ENCODE results near the gene C1orf159. TPM values are rescaled to one million over a fixed set of nuclear protein-coding genes. Genes with fewer than 3 reads are reported as not detected.
A peak's percentile ranks its signal among the peaks of the same experiment; 100 is the strongest.

The C1orf159 gene
- total and polyA plus RNA-seq, 2 experiments from 2014 or later, result 7.1 to 25.1 TPM

DNA sequence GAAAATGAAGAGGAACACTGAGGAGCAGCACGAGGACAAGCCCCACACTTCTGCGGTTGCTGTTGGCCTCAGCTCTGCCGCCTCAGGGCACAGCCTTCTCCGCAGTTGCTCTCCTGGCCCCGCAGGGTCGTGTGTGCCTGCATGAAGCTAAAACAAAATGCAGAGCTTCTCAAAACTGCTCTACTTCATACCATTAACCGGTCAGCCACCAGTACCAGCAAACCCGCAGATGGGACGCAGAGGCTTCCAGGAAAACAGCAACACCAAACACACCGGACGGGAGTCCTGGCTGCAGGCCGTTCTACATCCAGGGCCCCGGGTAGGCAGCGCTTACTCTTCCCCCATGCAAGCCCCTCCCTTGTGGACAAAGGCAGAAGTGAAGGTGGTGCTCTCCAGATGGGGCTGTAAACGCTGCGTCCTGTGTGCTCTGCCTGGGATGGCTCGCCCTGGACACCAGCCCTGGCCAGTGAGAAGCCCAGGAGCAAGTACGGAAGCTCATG is 7.1 kb upstream of the C1orf159 start:
- Histone ChIP-seq H3K9me2 (replicated peaks; ENCODE audit: insufficient read depth) (no peaks in the 10 kb centered on the region), H3K9me3 (ENCODE audit: low read depth) (no peaks in the 10 kb centered on the region), H3K79me2 (peaks cover 3% of the 10 kb centered on the region), H3K4me3 (no peak overlapping the region), H2AFZ (no peak overlapping the region), H3K4me1 (ENCODE audit: insufficient read depth) (peaks cover 43% of the 10 kb centered on the region), H3K27ac (no peak overlapping the region), H3K27me3 (no peaks in the 10 kb centered on the region), H4K20me1 (ENCODE audit: insufficient read depth, poor library complexity, severe bottlenecking) (no peaks in the 10 kb centered on the region), H3K36me3 (replicated peaks; ENCODE audit: insufficient read depth, low read depth) (no peaks in the 10 kb centered on the region), H3K4me2 (peak overlapping the region; percentile 44)
- peak; percentile 63 for DNase-seq (ENCODE audit: low spot score)
- TF ChIP-seq EZH2 (IDR thresholded peaks at IDR 0.05; ENCODE audit: borderline replicate concordance) (no peak), EZH2phosphoT487 (IDR thresholded peaks at IDR 0.05; ENCODE audit: low read depth, severe bottlenecking, unreplicated experiment) (no peak)
- TF ChIP-seq, protein P1, sequence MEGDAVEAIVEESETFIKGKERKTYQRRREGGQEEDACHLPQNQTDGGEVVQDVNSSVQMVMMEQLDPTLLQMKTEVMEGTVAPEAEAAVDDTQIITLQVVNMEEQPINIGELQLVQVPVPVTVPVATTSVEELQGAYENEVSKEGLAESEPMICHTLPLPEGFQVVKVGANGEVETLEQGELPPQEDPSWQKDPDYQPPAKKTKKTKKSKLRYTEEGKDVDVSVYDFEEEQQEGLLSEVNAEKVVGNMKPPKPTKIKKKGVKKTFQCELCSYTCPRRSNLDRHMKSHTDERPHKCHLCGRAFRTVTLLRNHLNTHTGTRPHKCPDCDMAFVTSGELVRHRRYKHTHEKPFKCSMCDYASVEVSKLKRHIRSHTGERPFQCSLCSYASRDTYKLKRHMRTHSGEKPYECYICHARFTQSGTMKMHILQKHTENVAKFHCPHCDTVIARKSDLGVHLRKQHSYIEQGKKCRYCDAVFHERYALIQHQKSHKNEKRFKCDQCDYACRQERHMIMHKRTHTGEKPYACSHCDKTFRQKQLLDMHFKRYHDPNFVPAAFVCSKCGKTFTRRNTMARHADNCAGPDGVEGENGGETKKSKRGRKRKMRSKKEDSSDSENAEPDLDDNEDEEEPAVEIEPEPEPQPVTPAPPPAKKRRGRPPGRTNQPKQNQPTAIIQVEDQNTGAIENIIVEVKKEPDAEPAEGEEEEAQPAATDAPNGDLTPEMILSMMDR (IDR thresholded peaks at IDR 0.05; ENCODE audit: poor library complexity), result no peak
- 54% methylated on average over 18 of the region's 18 CpGs for WGBS (ENCODE audit: low lambda C conversion rate, missing lambda C conversion rate)

DNA sequence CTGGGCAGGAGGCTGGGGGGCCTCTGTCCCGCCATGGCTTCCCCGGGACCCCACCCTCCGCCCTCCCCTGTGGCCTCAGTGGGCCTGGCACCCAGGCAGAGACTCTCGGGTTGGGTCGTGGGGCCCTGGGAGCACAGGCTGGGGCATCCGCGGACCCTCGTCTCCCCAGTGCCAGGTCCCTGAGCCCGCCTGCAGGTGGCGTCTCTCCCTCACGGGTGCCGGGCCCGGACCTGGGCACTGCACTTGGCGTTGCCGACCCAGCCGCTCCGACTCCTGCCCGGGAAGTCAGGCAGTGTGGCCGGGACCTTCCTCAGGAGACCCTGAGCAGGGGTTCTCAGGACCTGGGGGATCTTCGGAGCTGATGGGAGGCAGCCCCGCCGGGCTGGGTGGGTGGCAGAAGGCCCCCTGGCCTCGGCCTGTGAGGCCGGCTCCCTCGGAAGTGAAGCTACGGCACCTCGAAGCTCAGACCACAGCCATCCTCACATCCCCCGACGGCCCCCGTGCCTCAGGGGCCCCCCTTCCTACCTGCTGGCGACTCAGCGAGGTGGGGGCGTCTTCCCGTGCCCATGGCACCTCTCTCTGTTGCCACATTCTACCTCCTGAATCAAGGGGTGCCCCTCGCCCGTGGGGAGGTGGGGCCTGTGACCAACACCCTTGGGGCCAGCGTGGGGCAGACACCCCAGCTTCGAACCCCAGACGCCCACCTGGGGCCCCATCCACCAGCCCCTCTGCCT is 6.4 kb upstream of the C1orf159 start:
- Histone ChIP-seq H3K4me2 (peak overlapping the region; percentile 73), H3K27ac (no peak overlapping the region), H3K79me2 (no peaks in the 10 kb centered on the region), H3K4me3 (no peak overlapping the region), H3K36me3 (replicated peaks; ENCODE audit: insufficient read depth, low read depth) (no peaks in the 10 kb centered on the region), H3K9me3 (ENCODE audit: low read depth) (no peaks in the 10 kb centered on the region), H3K9me2 (replicated peaks; ENCODE audit: insufficient read depth) (no peaks in the 10 kb centered on the region), H2AFZ (peak overlapping the region; percentile 56), H4K20me1 (ENCODE audit: insufficient read depth, poor library complexity, severe bottlenecking) (no peaks in the 10 kb centered on the region), H3K4me1 (ENCODE audit: insufficient read depth) (peaks cover 35% of the 10 kb centered on the region), H3K27me3 (no peaks in the 10 kb centered on the region)
- TF ChIP-seq, protein P1 (IDR thresholded peaks at IDR 0.05; ENCODE audit: poor library complexity), result peak; percentile 85
- TF ChIP-seq EZH2phosphoT487 (IDR thresholded peaks at IDR 0.05; ENCODE audit: low read depth, severe bottlenecking, unreplicated experiment) (no peak), EZH2 (IDR thresholded peaks at IDR 0.05; ENCODE audit: borderline replicate concordance) (no peak)
- 36% methylated on average over 27 of the region's 39 CpGs for WGBS (ENCODE audit: low lambda C conversion rate, missing lambda C conversion rate)
- DNase-seq (ENCODE audit: low spot score), result peak; percentile 92

DNA sequence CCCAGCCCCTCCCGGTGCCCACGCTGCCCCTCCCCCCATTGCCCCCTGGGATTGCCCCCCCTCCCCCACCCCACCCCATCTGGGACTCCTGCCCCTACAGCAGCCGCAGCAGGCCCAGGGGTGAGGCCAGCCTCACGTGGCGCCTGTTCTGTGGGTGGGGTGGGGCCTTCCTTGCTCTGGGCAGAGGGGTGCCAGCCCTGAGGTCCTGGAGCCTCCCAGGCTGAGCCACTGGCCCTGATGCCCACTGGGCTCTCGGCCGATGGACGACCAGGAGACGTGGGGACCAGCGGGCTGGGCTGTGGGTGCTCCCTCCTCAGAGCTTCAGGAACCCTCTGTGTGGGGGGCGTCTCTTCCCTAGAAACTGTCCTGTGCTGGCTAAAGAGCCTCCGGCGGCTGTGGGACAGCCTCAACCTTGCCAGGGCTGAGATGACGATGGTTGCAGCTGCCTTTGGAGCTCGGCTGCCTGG is 5.8 kb upstream of the C1orf159 start:
- H3K4me2 ChIP-seq, result peak overlapping the region; percentile 73
- 77% methylated on average over 11 of the region's 15 CpGs for WGBS (ENCODE audit: low lambda C conversion rate, missing lambda C conversion rate)
- no peak overlapping the region for H3K27ac ChIP-seq
- no peak for TF ChIP-seq EZH2phosphoT487 (IDR thresholded peaks at IDR 0.05; ENCODE audit: low read depth, severe bottlenecking, unreplicated experiment)
- no peaks in the 10 kb centered on the region for H3K9me3 ChIP-seq (ENCODE audit: low read depth)
- peaks cover 36% of the 10 kb centered on the region for H3K4me1 ChIP-seq (ENCODE audit: insufficient read depth)
- H4K20me1 ChIP-seq (ENCODE audit: insufficient read depth, poor library complexity, severe bottlenecking), result no peaks in the 10 kb centered on the region
- H3K27me3 ChIP-seq, result no peaks in the 10 kb centered on the region
- no peak for DNase-seq (ENCODE audit: low spot score)
- H3K36me3 ChIP-seq (replicated peaks; ENCODE audit: insufficient read depth, low read depth), result no peaks in the 10 kb centered on the region
- H3K79me2 ChIP-seq, result no peaks in the 10 kb centered on the region
- no peak overlapping the region for H2AFZ ChIP-seq
- no peaks in the 10 kb centered on the region for H3K9me2 ChIP-seq (replicated peaks; ENCODE audit: insufficient read depth)
- H3K4me3 ChIP-seq, result no peak overlapping the region

DNA sequence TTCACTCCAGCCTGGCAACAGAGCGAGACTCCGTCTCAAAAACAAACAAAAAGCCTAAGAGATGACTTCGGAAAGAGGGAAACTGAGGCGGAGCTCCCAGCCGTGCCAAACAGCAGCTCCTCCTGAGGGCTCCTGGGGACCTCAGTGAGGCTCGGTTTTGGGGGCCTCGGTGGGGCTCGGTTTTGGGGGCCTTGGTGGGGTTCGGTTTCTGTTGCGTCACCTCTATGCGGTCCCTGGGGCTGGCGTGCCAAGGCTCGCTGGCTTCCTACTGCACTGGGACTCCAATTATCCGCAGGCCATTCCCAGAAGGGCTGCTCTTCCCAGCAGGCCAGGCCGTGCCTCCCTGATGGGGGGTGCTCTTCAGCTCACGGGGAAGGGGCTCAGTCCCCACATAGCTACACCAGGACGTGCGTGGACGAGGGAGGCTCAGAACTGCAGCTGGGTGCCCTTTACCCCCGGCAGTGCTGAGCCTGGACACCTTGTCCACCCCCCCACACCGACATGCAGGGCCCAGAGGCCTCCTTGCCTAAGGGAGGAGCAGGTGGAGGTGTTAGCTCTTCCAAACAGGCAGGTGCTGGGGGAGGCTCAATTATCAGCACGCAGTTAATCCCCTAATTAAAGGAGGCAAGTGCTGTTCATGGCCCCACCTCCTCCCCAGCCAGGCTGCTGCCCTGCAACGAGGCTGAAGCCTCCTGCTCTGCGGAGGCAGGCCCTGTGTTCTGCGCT is 5.1 kb upstream of the C1orf159 start:
- no peak overlapping the region for H3K4me3 ChIP-seq
- H3K36me3 ChIP-seq (replicated peaks; ENCODE audit: insufficient read depth, low read depth), result no peaks in the 10 kb centered on the region
- TF ChIP-seq, protein P1 (IDR thresholded peaks at IDR 0.05; ENCODE audit: poor library complexity), result no peak
- TF ChIP-seq EZH2 (IDR thresholded peaks at IDR 0.05; ENCODE audit: borderline replicate concordance) (no peak), EZH2phosphoT487 (IDR thresholded peaks at IDR 0.05; ENCODE audit: low read depth, severe bottlenecking, unreplicated experiment) (no peak)
- peaks cover 34% of the 10 kb centered on the region for H3K4me1 ChIP-seq (ENCODE audit: insufficient read depth)
- no peaks in the 10 kb centered on the region for H3K27me3 ChIP-seq
- H3K79me2 ChIP-seq, result no peaks in the 10 kb centered on the region
- no peak overlapping the region for H3K27ac ChIP-seq
- no peak overlapping the region for H2AFZ ChIP-seq
- no peak overlapping the region for H3K4me2 ChIP-seq
- no peaks in the 10 kb centered on the region for H4K20me1 ChIP-seq (ENCODE audit: insufficient read depth, poor library complexity, severe bottlenecking)
- no peak for DNase-seq (ENCODE audit: low spot score)
- 87% methylated on average over 23 of the region's 25 CpGs for WGBS (ENCODE audit: low lambda C conversion rate, missing lambda C conversion rate)
- H3K9me3 ChIP-seq (ENCODE audit: low read depth), result no peaks in the 10 kb centered on the region
- H3K9me2 ChIP-seq (replicated peaks; ENCODE audit: insufficient read depth), result no peaks in the 10 kb centered on the region
